Measurements from ENCODE around the gene TDRD6. TPM values are rescaled to one million over a fixed set of nuclear protein-coding genes. Genes with fewer than 3 reads are reported as not detected.

The TDRD6 gene
- not detected in 2 replicates for total RNA-seq

GRCh38 chr6:46687619-46688097, at the start of gene TDRD6:
Gene TDRD6 (plus strand): TSS chr6:46687885. CDS start chr6:46688129, 244 bp downstream.

GRCh38 chr6:46652603-46653438, 34.9 kb upstream of the TDRD6 start, which contains the start of the genes CYP39A1 and SLC25A27:
Gene CYP39A1 (minus strand): TSS chr6:46652818. CDS start chr6:46652582, 236 bp downstream.
Gene SLC25A27 (plus strand): TSS chr6:46652975. CDS start chr6:46653193, 218 bp downstream.

GRCh38 chr6:46734867-46735719, 47.4 kb downstream of the TDRD6 start, which contains the start of gene PLA2G7:
Gene PLA2G7 (minus strand): TSS chr6:46735375. CDS start chr6:46722891, 12,484 bp downstream.

GRCh38 chr6:46746696-46747095, 59.0 kb downstream of the TDRD6 start, which contains the start of gene ANKRD66:
Gene ANKRD66 (plus strand): TSS chr6:46746933. CDS start chr6:46751949, 5,016 bp downstream.

Other genes starting within 250 kb of the TDRD6 start
- gene RCAN2, start 196.4 kb upstream of the TDRD6 start, total RNA-seq = 1.5 and 2.0 TPM in 2 replicates
- gene CYP39A1, start 35.1 kb upstream of the TDRD6 start, total RNA-seq = 0.17 and 1.0 TPM in 2 replicates
- 2.4 TPM in 2 replicates for gene SLC25A27, start 34.9 kb upstream of the TDRD6 start, total RNA-seq
- not detected in 2 replicates for gene PLA2G7, start 47.5 kb downstream of the TDRD6 start, total RNA-seq
- not detected in 2 replicates for gene ANKRD66, start 59.0 kb downstream of the TDRD6 start, total RNA-seq
- not detected in 2 replicates for gene MEP1A, start 105.5 kb downstream of the TDRD6 start, total RNA-seq
- under 0.01 TPM in 2 replicates for gene ADGRF5, start 234.1 kb downstream of the TDRD6 start, total RNA-seq

Measured in bronchus fibroblast of lung (primary cell).